AG20443 (cell line): ENCODE results near the gene MMP17.
A peak's percentile ranks its signal among the peaks of the same experiment; 100 is the strongest.

Experiments
- DNase-seq: peaks from one replicate; pipeline ENCODE4 v3.0.0; 2012; ENCODE audit warnings: low spot score, mixed read lengths

Gene MMP17

DNA sequence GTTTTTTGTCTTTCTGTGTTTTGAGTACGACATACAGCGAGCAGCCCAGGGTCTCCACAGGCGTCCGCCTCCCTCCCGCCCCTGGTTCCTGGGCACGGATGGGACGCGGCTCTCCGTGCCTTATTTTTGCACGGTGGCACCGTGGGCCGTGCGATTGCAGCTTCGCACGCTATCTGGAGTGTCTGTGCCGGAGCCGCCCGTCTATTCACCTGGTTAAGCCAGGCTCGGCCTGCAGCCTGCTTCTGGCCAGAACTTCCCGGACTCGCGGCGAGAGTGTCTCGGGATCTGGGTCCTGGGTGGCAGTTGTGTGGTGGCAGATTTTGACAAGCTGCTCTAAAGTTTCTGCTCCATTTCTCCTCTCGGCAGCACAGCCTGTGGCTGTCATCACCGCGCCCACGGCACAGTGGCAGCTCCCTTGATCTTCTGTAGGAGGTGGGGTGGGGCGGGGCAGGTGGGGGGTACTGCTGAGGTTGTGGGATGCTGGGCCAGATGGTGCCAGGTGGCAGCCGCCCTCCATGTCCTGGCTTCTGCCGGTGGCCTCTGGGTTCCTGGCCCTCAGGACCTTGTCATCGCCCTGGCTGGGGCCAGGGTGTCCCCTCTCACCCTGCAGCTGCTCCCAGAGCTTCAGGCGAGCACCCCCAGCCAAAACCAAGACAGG lies 2.9 kb downstream of the MMP17 start:
- DNase-seq: no peak

DNA sequence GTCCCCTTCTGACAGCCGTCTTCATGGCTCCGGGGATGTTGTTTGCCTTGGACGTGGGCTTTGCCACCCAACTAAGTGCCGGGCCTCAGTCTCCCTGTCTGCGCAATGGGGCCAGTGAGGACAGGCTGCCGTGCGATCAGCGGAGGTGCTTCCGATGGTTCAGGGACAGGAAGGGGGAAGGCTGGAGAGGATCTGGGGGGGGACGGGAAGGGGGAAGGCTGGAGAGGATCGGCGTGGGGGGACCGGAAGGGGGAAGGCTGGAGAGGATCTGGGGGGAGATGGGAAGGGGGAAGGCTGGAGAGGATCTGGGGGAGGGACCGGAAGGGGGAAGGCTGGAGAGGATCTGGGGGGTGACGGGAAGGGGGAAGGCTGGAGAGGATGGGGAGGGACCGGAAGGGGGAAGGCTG lies 3.4 kb downstream of the MMP17 start:
- peak; percentile 77 for DNase-seq

DNA sequence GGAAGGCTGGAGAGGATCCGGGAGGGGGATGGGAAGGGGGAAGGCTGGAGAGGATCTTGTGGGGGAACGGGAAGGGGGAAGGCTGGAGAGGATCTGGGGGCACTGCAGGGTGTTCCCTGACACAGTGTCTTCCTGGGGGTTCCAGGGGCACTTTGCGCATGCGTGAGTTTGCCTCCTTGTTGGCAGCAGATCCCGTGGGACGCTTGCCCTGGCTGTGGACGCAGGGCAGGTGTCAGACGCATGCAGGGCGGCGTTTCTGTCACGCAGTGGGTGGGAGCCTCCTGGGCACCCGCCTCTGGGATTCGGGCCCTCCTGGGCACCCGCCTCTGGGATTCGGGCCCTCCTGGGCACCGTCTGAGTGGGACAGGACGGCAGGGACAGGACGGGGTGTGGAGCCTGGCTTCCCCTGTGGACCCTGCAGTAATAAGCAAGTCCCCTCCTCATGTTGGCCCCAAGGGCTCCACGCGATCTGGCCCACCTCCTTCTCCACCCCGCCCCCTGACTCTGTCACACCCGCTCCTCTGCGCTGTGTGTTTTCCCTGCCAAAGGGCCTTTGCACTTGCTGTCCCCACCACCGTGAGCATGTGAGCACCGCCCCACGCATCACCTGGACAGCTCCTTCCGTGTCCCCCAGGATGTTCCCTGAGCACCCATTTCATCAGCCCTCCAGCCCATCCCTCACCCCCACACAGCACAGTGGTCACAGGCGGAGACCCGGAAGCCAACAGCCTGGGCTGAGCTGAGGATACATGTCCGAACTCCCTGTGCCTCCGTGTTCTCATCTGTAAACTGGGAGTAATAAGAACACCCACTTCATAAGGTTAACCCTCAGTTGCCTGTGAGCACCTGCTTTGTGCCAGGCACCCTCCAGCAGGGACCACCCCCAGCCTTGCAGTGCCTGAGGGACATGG lies 4.4 kb downstream of the MMP17 start:
- peak; percentile 89 for DNase-seq

GRCh38 chr12:131833288-131833895 lies 5.2 kb downstream of the MMP17 start:
- DNase-seq: no peak

DNA sequence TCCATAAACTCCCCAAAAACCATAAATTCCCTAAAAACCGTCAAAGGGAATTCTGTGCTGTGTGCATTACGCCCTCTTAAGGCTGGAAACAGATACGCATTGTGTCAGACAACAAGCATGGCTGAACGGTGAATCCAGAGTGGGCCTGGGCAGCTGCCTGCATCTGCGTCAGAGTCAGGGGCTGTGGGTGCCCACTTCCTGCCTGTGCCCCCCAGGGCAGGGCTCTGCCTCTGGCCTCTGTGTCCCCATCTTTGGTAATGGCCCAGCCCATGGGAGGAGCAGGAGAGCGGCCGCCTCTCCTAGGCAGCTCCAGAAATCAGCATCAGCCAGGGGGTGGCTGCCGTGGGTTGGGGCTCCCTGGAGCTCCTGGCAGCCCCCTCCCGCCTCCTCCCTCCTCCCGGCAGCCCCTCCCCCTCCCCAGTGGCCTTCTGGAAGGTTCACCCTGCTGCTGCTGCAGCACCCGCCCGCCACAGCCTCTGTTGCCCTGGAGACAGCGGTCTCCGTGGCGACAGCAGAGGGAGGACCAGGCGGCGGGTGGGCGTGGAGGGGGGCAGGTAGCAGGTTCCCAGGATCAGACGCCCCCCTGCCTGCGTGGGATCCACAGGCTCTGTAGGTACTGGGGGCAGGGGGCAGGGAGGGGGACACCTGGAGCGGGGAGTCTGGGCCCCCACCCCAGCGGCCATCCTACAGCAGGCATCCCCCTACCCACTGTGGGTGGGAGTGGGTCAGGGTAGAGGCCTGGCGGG lies 5.9 kb downstream of the MMP17 start:
- DNase-seq: no peak

- DNase-seq: no peak
Observed at GRCh38 chr12:131834798-131835615, 6.8 kb downstream of the MMP17 start.

DNA sequence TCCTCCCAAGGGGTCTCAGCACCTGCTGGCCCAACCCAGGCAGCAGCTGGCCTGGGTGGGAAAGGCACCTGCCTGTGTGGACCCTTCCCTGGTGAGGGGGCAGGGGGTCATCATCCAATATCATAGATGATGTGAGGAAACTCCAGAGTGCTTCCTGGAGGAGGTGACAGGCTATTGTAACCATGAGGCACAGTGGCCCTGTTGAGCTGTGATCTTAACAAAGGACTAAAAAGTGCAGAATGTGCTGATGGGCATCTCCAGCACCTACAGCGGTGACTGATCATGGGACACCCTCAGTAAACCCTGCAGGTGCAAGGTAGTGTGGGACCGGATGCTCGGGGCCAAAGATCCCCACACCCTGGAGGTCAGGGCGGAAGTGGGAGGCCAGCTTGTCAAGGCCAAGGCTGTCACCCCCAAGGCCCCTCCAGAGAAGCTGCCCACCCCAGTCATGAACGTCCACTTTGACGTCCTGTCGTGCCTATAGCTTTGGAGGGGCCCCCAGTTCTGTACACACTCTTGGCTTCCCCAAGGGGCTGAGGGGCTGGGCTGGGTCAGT lies 7.5 kb downstream of the MMP17 start:
- no peak for DNase-seq

DNA sequence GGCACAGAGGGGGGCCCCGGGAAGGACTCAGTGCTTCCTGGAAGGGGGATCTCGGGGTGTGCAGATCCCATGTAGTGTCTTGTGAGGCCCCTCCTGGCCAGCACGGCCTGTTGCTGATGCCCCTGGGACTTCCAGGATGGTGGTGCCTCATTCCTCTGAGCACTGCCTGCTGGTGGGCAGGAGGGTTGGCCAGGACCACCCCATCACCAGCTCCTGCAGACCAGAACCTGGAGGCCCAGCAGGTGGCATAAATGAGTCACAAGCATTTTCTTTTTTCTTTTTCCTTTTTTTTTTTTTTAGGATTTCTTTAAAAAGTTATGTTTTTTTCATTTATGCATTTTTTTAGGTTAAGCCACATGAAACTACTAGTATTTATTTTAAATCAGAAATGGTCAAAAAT lies 8.0 kb downstream of the MMP17 start:
- DNase-seq: no peak

GRCh38 chr12:131836714-131837397 lies 8.7 kb downstream of the MMP17 start:
- DNase-seq: no peak

- no peak for DNase-seq
Observed at GRCh38 chr12:131840643-131841416, 12.6 kb downstream of the MMP17 start.

DNA sequence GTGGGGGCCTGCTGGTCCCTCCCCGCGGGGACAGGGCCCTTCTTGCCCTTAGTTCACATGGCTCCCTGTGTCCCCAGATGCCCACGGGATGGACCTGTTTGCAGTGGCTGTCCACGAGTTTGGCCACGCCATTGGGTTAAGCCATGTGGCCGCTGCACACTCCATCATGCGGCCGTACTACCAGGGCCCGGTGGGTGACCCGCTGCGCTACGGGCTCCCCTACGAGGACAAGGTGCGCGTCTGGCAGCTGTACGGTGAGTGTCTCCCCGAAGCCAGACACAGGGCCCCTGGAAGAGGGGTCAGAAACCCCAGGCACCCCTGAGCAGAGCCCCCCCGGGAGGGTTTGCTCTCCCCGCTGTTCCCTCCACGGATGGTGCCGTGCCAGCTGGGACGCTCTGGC lies 13.4 kb downstream of the MMP17 start:
- DNase-seq: no peak

- no peak for DNase-seq
Observed at GRCh38 chr12:131842169-131842568, 14.0 kb downstream of the MMP17 start.

GRCh38 chr12:131843527-131843926 lies 15.3 kb downstream of the MMP17 start:
- no peak for DNase-seq

- no peak for DNase-seq
Observed at GRCh38 chr12:131844140-131844539, 15.9 kb downstream of the MMP17 start.

DNA sequence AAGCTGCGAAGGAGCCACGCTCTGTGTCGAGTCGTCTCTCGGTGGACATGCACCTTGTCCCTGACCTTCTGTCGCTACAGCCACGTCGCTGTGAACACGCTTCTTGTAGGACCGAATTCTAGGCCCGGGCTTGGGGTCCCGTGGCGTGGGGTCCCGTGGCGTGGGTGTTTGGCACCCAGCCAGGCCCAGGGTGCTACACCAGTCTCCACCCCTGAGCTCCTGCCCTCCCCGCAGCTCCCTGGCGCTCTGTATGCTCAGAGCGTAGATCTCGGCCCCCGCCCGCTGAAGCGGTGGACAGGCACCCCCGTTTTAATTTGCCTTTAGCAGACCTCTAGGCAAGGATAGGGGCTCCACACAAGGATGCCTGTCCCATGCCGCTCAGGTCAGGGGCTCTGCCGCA lies 16.5 kb downstream of the MMP17 start:
- no peak for DNase-seq

DNA sequence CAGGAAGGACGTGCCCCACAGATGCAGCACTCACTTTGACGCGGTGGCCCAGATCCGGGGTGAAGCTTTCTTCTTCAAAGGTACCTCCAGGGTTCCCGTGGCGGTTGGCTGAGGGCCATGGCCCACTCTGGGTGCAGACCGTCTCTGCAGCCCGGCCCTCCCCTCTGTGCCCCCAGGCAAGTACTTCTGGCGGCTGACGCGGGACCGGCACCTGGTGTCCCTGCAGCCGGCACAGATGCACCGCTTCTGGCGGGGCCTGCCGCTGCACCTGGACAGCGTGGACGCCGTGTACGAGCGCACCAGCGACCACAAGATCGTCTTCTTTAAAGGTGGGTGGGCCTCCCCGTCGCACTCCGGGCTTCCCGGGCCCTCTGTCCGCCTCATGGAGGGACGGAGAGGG lies 16.9 kb downstream of the MMP17 start:
- no peak for DNase-seq

- no peak for DNase-seq
Observed at GRCh38 chr12:131847456-131847855, 19.3 kb downstream of the MMP17 start.

GRCh38 chr12:131848753-131849152 lies 20.6 kb downstream of the MMP17 start:
- DNase-seq: no peak

GRCh38 chr12:131849700-131850553 lies 21.7 kb downstream of the MMP17 start:
- no peak for DNase-seq
